Measurements from ENCODE around the gene RNF166. TPM values are rescaled to one million over a fixed set of nuclear protein-coding genes. Genes with fewer than 3 reads are reported as not detected.

The RNF166 gene
- total and polyA plus RNA-seq, 2 of the 13 experiments (the other 11 are each of a cell fraction or from before 2014, with no cell fraction given): 21.4 to 23.0 TPM

- TF ChIP-seq ZNF672 (CRISPR knock-in tag; IDR thresholded peaks at IDR 0.05): peak; percentile 36; the same call in 1 of the 2 replicates
- TF ChIP-seq PCBP2 (optimal IDR thresholded peaks at IDR 0.05; ENCODE audit: low read depth, low read length, poor library complexity, severe bottlenecking): no peak
- TF ChIP-seq ZNF790 (CRISPR knock-in tag; IDR thresholded peaks at IDR 0.05; ENCODE audit: borderline replicate concordance): peak; percentile 90; the same call in 1 of the 2 replicates
- peak; percentile 87 for TF ChIP-seq ZNF772 (CRISPR knock-in tag; IDR thresholded peaks at IDR 0.05)
- peak; percentile 90 for TF ChIP-seq ZNF350 (CRISPR knock-in tag; IDR thresholded peaks at IDR 0.05; ENCODE audit: borderline replicate concordance, low read depth)
- TF ChIP-seq ARNT2 (CRISPR knock-in tag; IDR thresholded peaks at IDR 0.05; ENCODE audit: low read depth): peak; percentile 98
- TF ChIP-seq YY1 (IDR thresholded peaks at IDR 0.05; ENCODE audit: insufficient read depth, insufficient replicate concordance, low read depth, low read length): peak; percentile 85
- 0 out of 2 replicates have a peak, but pooled peaks have one; percentile 91 for TF ChIP-seq THAP8 (CRISPR knock-in tag; IDR thresholded peaks at IDR 0.05; ENCODE audit: borderline replicate concordance)
- TF ChIP-seq KAT2B (IDR thresholded peaks at IDR 0.05; ENCODE audit: borderline replicate concordance, low read depth, low read length): no peak
- TF ChIP-seq ZNF577 (CRISPR knock-in tag; IDR thresholded peaks at IDR 0.05; ENCODE audit: borderline replicate concordance, low read depth): no peak
- TF ChIP-seq CSRNP2 (CRISPR knock-in tag; conservative IDR thresholded peaks at IDR 0.05; ENCODE audit: low read depth): 0 out of 2 replicates have a peak, but pooled peaks have one; percentile 61
- TF ChIP-seq CBFB (CRISPR knock-in tag; IDR thresholded peaks at IDR 0.05): peak; percentile 86
- no peak for TF ChIP-seq DPF2 (CRISPR knock-in tag; IDR thresholded peaks at IDR 0.05; ENCODE audit: borderline replicate concordance, low read depth)
- no peak for TF ChIP-seq MTF1 (CRISPR knock-in tag; IDR thresholded peaks at IDR 0.05)
- peak; percentile 88 for TF ChIP-seq ZIK1 (CRISPR knock-in tag; IDR thresholded peaks at IDR 0.05; ENCODE audit: borderline replicate concordance, low read depth)
- TF ChIP-seq RCOR2 (CRISPR knock-in tag; IDR thresholded peaks at IDR 0.05): no peak
- no peak; the same call in 1 of the 2 replicates for TF ChIP-seq SNAI1 (CRISPR knock-in tag; IDR thresholded peaks at IDR 0.05; ENCODE audit: borderline replicate concordance)
- TF ChIP-seq MATR3 (CRISPR knock-in tag; IDR thresholded peaks at IDR 0.05): no peak
- peak; percentile 91 for TF ChIP-seq ZNF784 (CRISPR knock-in tag; IDR thresholded peaks at IDR 0.05; ENCODE audit: borderline replicate concordance)
- TF ChIP-seq ZFP1 (CRISPR knock-in tag; IDR thresholded peaks at IDR 0.05): no peak
- TF ChIP-seq HOXA9 (CRISPR knock-in tag; IDR thresholded peaks at IDR 0.05; ENCODE audit: borderline replicate concordance): peak; percentile 32; the same call in 1 of the 2 replicates
- no peak for TF ChIP-seq ZNF382 (CRISPR knock-in tag; IDR thresholded peaks at IDR 0.05; ENCODE audit: borderline replicate concordance)
- TF ChIP-seq ARHGAP35 (CRISPR knock-in tag; IDR thresholded peaks at IDR 0.05; ENCODE audit: borderline replicate concordance): peak; percentile 34; the same call in 1 of the 2 replicates
- no peak; the same call in 1 of the 2 replicates for TF ChIP-seq ZNF460 (CRISPR knock-in tag; IDR thresholded peaks at IDR 0.05; ENCODE audit: borderline replicate concordance)
- TF ChIP-seq PHF21A (CRISPR knock-in tag; IDR thresholded peaks at IDR 0.05): peak; percentile 87
- peak; percentile 5 for TF ChIP-seq NR0B2 (CRISPR knock-in tag; IDR thresholded peaks at IDR 0.05)
Observed at GRCh38 chr16:88662843-88663606, 43.2 kb downstream of the RNF166 start, which contains the start of gene MVD (continued).
